DND-41 (cell line): ENCODE results near the gene MTA1.

ENCODE experiments used
- EZH2 ChIP-seq: IDR thresholded peaks from 3 replicates; pipeline ENCODE4 v1.6.1; 2012; ENCODE audit warnings: borderline replicate concordance, low read depth, mild to moderate bottlenecking, moderate library complexity, low read length, inconsistent platforms; ENCODE audit not compliant: severe bottlenecking
- TF ChIP-seq, protein P1 (sequence below): IDR thresholded peaks from 2 replicates; pipeline ENCODE4 v1.5.1; 2012; ENCODE audit warnings: borderline replicate concordance, low read length, moderate library complexity, mild to moderate bottlenecking; ENCODE audit not compliant: poor library complexity, severe bottlenecking; ENCODE audit errors: extremely low read depth

DNA sequence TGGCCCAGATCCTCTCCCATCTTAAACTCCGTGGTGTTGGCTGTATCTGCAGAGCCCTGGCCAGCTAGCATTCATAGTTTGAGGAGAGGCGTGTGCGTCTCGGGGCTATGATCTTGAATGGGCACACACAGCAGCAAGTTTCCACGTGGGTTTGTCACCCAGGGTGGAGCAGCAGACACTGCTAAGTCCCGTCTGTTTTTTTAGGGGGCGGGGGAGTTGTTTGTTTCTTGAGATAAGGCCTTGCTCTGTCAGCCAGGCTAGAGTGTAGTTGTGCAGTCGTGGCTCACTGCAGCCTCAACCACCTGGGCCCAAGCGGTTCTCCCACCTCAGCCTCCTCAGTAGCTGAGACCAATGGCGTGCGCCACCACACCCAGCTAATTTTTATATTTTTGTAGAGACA, 41.4 kb upstream of the MTA1 start:
- TF ChIP-seq, protein P1, sequence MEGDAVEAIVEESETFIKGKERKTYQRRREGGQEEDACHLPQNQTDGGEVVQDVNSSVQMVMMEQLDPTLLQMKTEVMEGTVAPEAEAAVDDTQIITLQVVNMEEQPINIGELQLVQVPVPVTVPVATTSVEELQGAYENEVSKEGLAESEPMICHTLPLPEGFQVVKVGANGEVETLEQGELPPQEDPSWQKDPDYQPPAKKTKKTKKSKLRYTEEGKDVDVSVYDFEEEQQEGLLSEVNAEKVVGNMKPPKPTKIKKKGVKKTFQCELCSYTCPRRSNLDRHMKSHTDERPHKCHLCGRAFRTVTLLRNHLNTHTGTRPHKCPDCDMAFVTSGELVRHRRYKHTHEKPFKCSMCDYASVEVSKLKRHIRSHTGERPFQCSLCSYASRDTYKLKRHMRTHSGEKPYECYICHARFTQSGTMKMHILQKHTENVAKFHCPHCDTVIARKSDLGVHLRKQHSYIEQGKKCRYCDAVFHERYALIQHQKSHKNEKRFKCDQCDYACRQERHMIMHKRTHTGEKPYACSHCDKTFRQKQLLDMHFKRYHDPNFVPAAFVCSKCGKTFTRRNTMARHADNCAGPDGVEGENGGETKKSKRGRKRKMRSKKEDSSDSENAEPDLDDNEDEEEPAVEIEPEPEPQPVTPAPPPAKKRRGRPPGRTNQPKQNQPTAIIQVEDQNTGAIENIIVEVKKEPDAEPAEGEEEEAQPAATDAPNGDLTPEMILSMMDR: no peak
- TF ChIP-seq EZH2: no peak
